Inferior parietal cortex (tissue), 1 donor: ENCODE data around the gene CFAP119.

ENCODE experiments used
- DNase-seq: peaks from one replicate; pipeline ENCODE4 v3.0.0-alpha.2; 2016; ENCODE audit errors: extremely low spot score

CFAP119 gene

GRCh38 chr16:30740364-30741251 lies 21.3 kb downstream of the CFAP119 start:
- no peak for DNase-seq

- DNase-seq = no peak
Measured at GRCh38 chr16:30738984-30739951, 22.6 kb downstream of the CFAP119 start.

GRCh38 chr16:30737794-30738648 lies 23.8 kb downstream of the CFAP119 start:
- no peak for DNase-seq

- DNase-seq = no peak
Measured at GRCh38 chr16:30736995-30737793, 24.7 kb downstream of the CFAP119 start.

GRCh38 chr16:30731411-30731810 lies 30.5 kb downstream of the CFAP119 start:
- DNase-seq = no peak

GRCh38 chr16:30728899-30729672 lies 32.8 kb downstream of the CFAP119 start:
- DNase-seq = no peak

GRCh38 chr16:30728321-30728720 lies 33.5 kb downstream of the CFAP119 start:
- no peak for DNase-seq

- DNase-seq = no peak
Measured at GRCh38 chr16:30725418-30725792, 36.5 kb downstream of the CFAP119 start.

GRCh38 chr16:30724641-30725417 lies 37.0 kb downstream of the CFAP119 start:
- no peak for DNase-seq

GRCh38 chr16:30723725-30724355 lies 38.0 kb downstream of the CFAP119 start:
- no peak for DNase-seq

- DNase-seq = no peak
Measured at GRCh38 chr16:30722916-30723315, 38.9 kb downstream of the CFAP119 start.

GRCh38 chr16:30722443-30722842 lies 39.4 kb downstream of the CFAP119 start:
- DNase-seq = no peak

- no peak for DNase-seq
Measured at GRCh38 chr16:30721606-30722005, 40.3 kb downstream of the CFAP119 start.

GRCh38 chr16:30721167-30721566 lies 40.7 kb downstream of the CFAP119 start:
- no peak for DNase-seq

GRCh38 chr16:30720694-30721093 lies 41.2 kb downstream of the CFAP119 start:
- DNase-seq = no peak

- DNase-seq = no peak
Measured at GRCh38 chr16:30720086-30720485, 41.8 kb downstream of the CFAP119 start.

GRCh38 chr16:30715750-30716445 lies 46.0 kb downstream of the CFAP119 start:
- DNase-seq = no peak

- no peak for DNase-seq
Measured at GRCh38 chr16:30711712-30712111, 50.1 kb downstream of the CFAP119 start.
